K562 (cell line): ENCODE measurements around the gene MED19. TPM values are rescaled to one million over a fixed set of nuclear protein-coding genes. Genes with fewer than 3 reads are reported as not detected.

Source experiments
- ARID4B ChIP-seq: sonication (generic); formaldehyde crosslinking; IDR thresholded peaks from 2 replicates; pipeline ENCODE4 v1.8.0; 2022; ENCODE audit warnings: mild to moderate bottlenecking, missing genetic modification reagents
- HDAC1 ChIP-seq, 2 experiments: fragments of 450-650 bp; IDR thresholded peaks; 2 replicates each; pipeline ENCODE4 v1.6.1; 2016 to 2017; ENCODE audit warnings: inconsistent platforms in 1 of 2, mild to moderate bottlenecking in 1 of 2, moderate library complexity in 1 of 2
- HSF4 ChIP-seq: fragments of 250-450 bp; sonication (Bioruptor Pico); IDR thresholded peaks from 2 replicates; pipeline ENCODE4 v2.1.2; 2022; ENCODE audit warnings: mild to moderate bottlenecking, moderate library complexity, borderline replicate concordance
- KDM2B ChIP-seq: fragments of 250-450 bp; sonication (Bioruptor Pico); IDR thresholded peaks from 2 replicates; pipeline ENCODE4 v1.8.0; 2021; ENCODE audit warnings: mild to moderate bottlenecking, moderate library complexity
- LARP7 ChIP-seq: fragments of 450-650 bp; IDR thresholded peaks from 2 replicates; pipeline ENCODE4 v1.6.1; 2016
- NCOR1 ChIP-seq: fragments of 450-650 bp; IDR thresholded peaks from 2 replicates; pipeline ENCODE4 v1.6.1; 2016; ENCODE audit warnings: mild to moderate bottlenecking, moderate library complexity
- NFATC3 ChIP-seq: fragments of 450-650 bp; IDR thresholded peaks from 2 replicates; pipeline ENCODE4 v1.6.1; 2017; ENCODE audit warnings: mild to moderate bottlenecking
- PRMT5 ChIP-seq: sonication (generic); formaldehyde crosslinking; IDR thresholded peaks from 2 replicates; pipeline ENCODE4 v1.5.0; 2020; ENCODE audit warnings: missing genetic modification reagents
- PTRF ChIP-seq: fragments of 450-650 bp; IDR thresholded peaks from 2 replicates; pipeline ENCODE4 v1.6.1; 2016; ENCODE audit warnings: mild to moderate bottlenecking, missing genetic modification characterization, missing compliant biosample characterization
- RBM14 ChIP-seq: fragments of 200-400 bp; formaldehyde crosslinking; IDR thresholded peaks from 2 replicates; pipeline ENCODE4 v1.6.1; 2018; ENCODE audit warnings: low read depth, mild to moderate bottlenecking, low read length, moderate library complexity, borderline replicate concordance; ENCODE audit not compliant: insufficient read depth
- TEAD2 ChIP-seq: fragments of 450-650 bp; IDR thresholded peaks from 2 replicates; pipeline ENCODE4 v1.6.1; 2016; ENCODE audit warnings: missing genetic modification characterization, control low read depth, missing compliant biosample characterization
- TFE3 ChIP-seq: fragments of 450-650 bp; formaldehyde crosslinking; IDR thresholded peaks from 2 replicates; pipeline ENCODE4 v1.4.0; 2020; ENCODE audit warnings: mild to moderate bottlenecking, mixed read lengths
- WHSC1 ChIP-seq: IDR thresholded peaks from one replicate; pipeline ENCODE4 v1.6.1; 2012; ENCODE audit warnings: low read length, control low read depth, inconsistent platforms
- XRCC3 ChIP-seq: fragments of 450-650 bp; IDR thresholded peaks from 2 replicates; pipeline ENCODE4 v1.6.1; 2017; ENCODE audit warnings: mild to moderate bottlenecking, moderate library complexity
- ZEB2 ChIP-seq: fragments of 450-650 bp; IDR thresholded peaks from 2 replicates; pipeline ENCODE4 v1.6.1; 2016
- ZNF232 ChIP-seq: sonication (generic); formaldehyde crosslinking; IDR thresholded peaks from 2 replicates; pipeline ENCODE4 v1.8.0; 2022; ENCODE audit warnings: mild to moderate bottlenecking, missing genetic modification reagents
- ZNF263 ChIP-seq: sonication (generic); formaldehyde crosslinking; IDR thresholded peaks from 2 replicates; pipeline ENCODE4 v1.8.0; 2022; ENCODE audit warnings: mild to moderate bottlenecking, missing genetic modification reagents, borderline replicate concordance
- ZNF583 ChIP-seq: fragments of 250-450 bp; sonication (Bioruptor Pico); IDR thresholded peaks from 2 replicates; pipeline ENCODE4 v1.4.0; 2020
- ZNF668 ChIP-seq: fragments of 250-450 bp; sonication (Bioruptor Pico); IDR thresholded peaks from 2 replicates; pipeline ENCODE4 v1.8.0; 2022; ENCODE audit warnings: mild to moderate bottlenecking, inconsistent platforms
- ZNF780A ChIP-seq: fragments of 250-450 bp; sonication (Bioruptor Pico); IDR thresholded peaks from 2 replicates; pipeline ENCODE4 v1.5.0; 2021; ENCODE audit warnings: mild to moderate bottlenecking
- polyA plus RNA-seq, 8 experiments: library from polyadenylated mRNA; depleted of rRNA in 4 of 8; stranded (reverse) in 5 of 8; unstranded in 3 of 8; fragments of >200 nt; fragmentation: Nextera tagmentation in 2 of 8; fragmentation: Illumina TruSeq in 1 of 8; extraction: Ambion mirVana in 2 of 8; extraction: Trizol in 1 of 8; gene quantifications; 2 replicates each; pipeline versions ENCODE4 v1.2.1 to v1.2.3, GENCODE V29; 2011 to 2014; ENCODE audit warnings: inconsistent platforms in 1 of 8, missing spikeins in 1 of 8
- total RNA-seq, 7 experiments: library from RNA; depleted of rRNA in 6 of 7; stranded (reverse); fragments of >200 nt in 6 of 7; fragmentation: Illumina TruSeq in 2 of 7; extraction: Trizol in 2 of 7; gene quantifications; 2 replicates each; pipeline versions ENCODE4 v1.2.1 to v1.2.3, GENCODE V29; 2011 to 2021; ENCODE audit warnings: low replicate concordance in 1 of 7
- TF ChIP-seq, protein P1 (sequence below): fragments of 250-450 bp; sonication (Bioruptor Pico); IDR thresholded peaks from 2 replicates; pipeline ENCODE4 v1.8.0; 2022; ENCODE audit warnings: inconsistent platforms
- TF ChIP-seq, protein P2 (sequence below), 2 experiments: fragments of 450-650 bp in 1 of 2; sonication (generic) in 1 of 2; formaldehyde crosslinking; conservative IDR thresholded peaks; 2 replicates each; pipeline versions ENCODE4 v1.4.0 to v1.8.1; 2020 to 2022; ENCODE audit warnings: mild to moderate bottlenecking in 1 of 2, missing genetic modification reagents in 1 of 2

Gene MED19
- total and polyA plus RNA-seq, 9 of the 15 experiments (the other 6 are each of a cell fraction or from before 2014, with no cell fraction given), result 7.3 to 23.5 (median 15.0) TPM

- TF ChIP-seq TFE3 (CRISPR knock-in tag) (no peak), ARID4B (CRISPR knock-in tag) (peak; percentile 14; the same call in 1 of the 2 replicates), TEAD2 (tag) (no peak), WHSC1 (no peak), XRCC3 (no peak), RBM14 (no peak), ZNF232 (CRISPR knock-in tag) (no peak), ZNF780A (CRISPR knock-in tag) (no peak), ZEB2 (no peak; the same call in 1 of the 2 replicates), PTRF (tag) (no peak), KDM2B (no peak), HDAC1 (IDR thresholded peaks at IDR 0.05) (0 out of 4 replicates have a peak, but pooled peaks of 1 of the 2 experiments have one; percentile 16), HSF4 (no peak), NCOR1 (no peak), ZNF263 (peak; percentile 12; the same call in 1 of the 2 replicates), NFATC3 (no peak), PRMT5 (CRISPR knock-in tag) (no peak), ZNF668 (CRISPR knock-in tag) (no peak), LARP7 (no peak), ZNF583 (CRISPR knock-in tag) (no peak)
- TF ChIP-seq, protein P1, sequence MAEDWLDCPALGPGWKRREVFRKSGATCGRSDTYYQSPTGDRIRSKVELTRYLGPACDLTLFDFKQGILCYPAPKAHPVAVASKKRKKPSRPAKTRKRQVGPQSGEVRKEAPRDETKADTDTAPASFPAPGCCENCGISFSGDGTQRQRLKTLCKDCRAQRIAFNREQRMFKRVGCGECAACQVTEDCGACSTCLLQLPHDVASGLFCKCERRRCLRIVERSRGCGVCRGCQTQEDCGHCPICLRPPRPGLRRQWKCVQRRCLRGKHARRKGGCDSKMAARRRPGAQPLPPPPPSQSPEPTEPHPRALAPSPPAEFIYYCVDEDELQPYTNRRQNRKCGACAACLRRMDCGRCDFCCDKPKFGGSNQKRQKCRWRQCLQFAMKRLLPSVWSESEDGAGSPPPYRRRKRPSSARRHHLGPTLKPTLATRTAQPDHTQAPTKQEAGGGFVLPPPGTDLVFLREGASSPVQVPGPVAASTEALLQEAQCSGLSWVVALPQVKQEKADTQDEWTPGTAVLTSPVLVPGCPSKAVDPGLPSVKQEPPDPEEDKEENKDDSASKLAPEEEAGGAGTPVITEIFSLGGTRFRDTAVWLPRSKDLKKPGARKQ (CRISPR knock-in tag), result no peak
- TF ChIP-seq, protein P2, sequence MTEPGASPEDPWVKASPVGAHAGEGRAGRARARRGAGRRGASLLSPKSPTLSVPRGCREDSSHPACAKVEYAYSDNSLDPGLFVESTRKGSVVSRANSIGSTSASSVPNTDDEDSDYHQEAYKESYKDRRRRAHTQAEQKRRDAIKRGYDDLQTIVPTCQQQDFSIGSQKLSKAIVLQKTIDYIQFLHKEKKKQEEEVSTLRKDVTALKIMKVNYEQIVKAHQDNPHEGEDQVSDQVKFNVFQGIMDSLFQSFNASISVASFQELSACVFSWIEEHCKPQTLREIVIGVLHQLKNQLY (CRISPR knock-in tag; conservative IDR thresholded peaks at IDR 0.05), result no peak
Measured at GRCh38 chr11:57668434-57668782, 43.6 kb downstream of the MED19 start (continued).
